Fibroblast of lung (primary cell): ENCODE data around the gene COL4A2.

Source experiments
- EZH2 ChIP-seq: IDR thresholded peaks from 2 replicates; pipeline ENCODE4 v1.5.1; 2012; ENCODE audit warnings: low read length, control low read depth, mild to moderate bottlenecking; ENCODE audit errors: missing control alignments
- TF ChIP-seq, protein P1 (sequence below), 2 donors: IDR thresholded peaks in 1 of 2; conservative IDR thresholded peaks in 1 of 2; 1 replicate in 1 of 2; 2 replicates in 1 of 2; pipeline ENCODE4 v1.5.1; 2011 to 2012; ENCODE audit warnings: low read length in 2 of 2, control low read depth in 1 of 2, inconsistent platforms in 1 of 2, low read depth in 1 of 2, mild to moderate bottlenecking in 1 of 2

DNA sequence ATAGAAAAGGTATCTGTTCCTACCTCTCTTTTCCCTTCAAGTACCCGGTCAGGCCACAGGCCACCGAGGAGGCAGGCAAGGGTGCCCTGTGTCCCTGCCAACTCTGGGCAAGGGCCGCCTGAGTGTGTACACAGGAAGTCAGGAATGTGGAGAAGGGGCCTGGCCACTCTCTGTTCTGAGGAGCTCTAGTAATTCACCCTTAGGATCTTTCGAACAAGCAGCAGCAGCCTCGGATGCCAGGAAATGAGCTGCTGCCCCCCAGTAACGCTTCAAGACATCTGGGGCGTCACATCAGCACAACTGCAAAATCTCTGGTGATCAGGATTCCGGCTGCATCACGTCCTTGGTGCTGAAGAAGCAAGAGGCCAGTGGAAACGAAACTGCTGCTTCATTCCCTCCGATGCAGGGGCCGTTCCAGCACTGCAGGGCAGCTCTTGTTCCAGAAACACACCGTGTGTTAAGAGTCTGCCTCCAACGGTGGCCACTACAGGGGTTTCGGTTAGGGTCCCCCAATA is 252.4 kb downstream of the COL4A2 start:
- TF ChIP-seq, protein P1, sequence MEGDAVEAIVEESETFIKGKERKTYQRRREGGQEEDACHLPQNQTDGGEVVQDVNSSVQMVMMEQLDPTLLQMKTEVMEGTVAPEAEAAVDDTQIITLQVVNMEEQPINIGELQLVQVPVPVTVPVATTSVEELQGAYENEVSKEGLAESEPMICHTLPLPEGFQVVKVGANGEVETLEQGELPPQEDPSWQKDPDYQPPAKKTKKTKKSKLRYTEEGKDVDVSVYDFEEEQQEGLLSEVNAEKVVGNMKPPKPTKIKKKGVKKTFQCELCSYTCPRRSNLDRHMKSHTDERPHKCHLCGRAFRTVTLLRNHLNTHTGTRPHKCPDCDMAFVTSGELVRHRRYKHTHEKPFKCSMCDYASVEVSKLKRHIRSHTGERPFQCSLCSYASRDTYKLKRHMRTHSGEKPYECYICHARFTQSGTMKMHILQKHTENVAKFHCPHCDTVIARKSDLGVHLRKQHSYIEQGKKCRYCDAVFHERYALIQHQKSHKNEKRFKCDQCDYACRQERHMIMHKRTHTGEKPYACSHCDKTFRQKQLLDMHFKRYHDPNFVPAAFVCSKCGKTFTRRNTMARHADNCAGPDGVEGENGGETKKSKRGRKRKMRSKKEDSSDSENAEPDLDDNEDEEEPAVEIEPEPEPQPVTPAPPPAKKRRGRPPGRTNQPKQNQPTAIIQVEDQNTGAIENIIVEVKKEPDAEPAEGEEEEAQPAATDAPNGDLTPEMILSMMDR (conservative IDR thresholded peaks at IDR 0.05 in 1 of 2, IDR thresholded peaks at IDR 0.05 in 1 of 2; ENCODE audit: low read depth in 1 of 2, low read length in 2 of 2): no peak
- TF ChIP-seq EZH2: no peak
